Measurements from ENCODE around the gene PTPN5.

PTPN5 gene

DNA sequence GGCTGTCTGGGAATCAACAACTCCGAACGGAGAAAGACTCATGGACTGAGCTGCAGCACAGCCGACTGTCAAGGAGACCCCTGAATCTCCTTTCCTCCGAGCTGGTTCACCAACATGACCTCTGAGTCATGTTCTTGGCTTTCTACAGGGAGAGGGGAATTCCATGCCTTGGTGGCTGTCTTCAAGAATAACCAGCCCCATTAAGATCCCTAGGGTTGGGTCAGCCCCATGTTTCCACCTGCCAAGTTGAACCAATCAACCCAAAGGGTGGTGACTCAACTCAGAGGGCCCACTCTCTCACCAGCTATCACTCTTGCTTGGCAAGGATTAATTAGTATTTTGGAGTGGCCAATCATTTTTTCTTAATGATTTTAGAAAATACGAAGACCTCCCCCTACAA, 37.3 kb downstream of the PTPN5 start:
- Histone ChIP-seq H3K36me3 (no peaks in the 10 kb centered on the region), H3K4me3 (ENCODE audit: low read depth, low read length) (no peak overlapping the region), H3K4me1 (no peaks in the 10 kb centered on the region), H3K9me3 (no peaks in the 10 kb centered on the region), H3K27me3 (no peaks in the 10 kb centered on the region)
- no peak for DNase-seq
- TF ChIP-seq CTCF (IDR thresholded peaks at IDR 0.05; ENCODE audit: low read depth, low read length), result no peak

DNA sequence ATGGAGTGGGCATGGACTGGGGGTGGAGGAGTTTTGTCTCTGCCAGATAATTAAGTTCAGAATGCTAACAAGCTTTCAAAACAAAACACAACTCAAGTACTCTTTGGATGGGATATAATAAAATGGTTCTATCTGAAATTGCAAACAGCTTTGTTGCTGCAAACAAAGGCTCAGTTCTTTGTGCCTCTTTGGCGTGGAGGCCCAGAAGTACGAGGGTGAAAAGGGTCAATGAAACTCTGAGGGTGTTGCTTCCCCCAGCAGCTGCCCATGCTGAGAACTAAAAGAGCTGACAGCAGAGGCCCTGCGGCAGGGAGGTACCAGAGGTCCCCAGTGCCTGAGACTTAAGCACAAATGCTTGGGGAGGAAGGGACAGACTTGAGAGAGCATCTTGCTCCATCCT, 39.1 kb downstream of the PTPN5 start:
- no peak for DNase-seq
- Histone ChIP-seq H3K27me3 (no peaks in the 10 kb centered on the region), H3K4me1 (no peaks in the 10 kb centered on the region), H3K9me3 (no peaks in the 10 kb centered on the region), H3K4me3 (ENCODE audit: low read depth, low read length) (no peak overlapping the region), H3K36me3 (no peaks in the 10 kb centered on the region)
- no peak for TF ChIP-seq CTCF (IDR thresholded peaks at IDR 0.05; ENCODE audit: low read depth, low read length)

- no peak for TF ChIP-seq CTCF (IDR thresholded peaks at IDR 0.05; ENCODE audit: low read depth, low read length)
- Histone ChIP-seq H3K36me3 (no peaks in the 10 kb centered on the region), H3K9me3 (no peaks in the 10 kb centered on the region), H3K27me3 (no peaks in the 10 kb centered on the region), H3K4me3 (ENCODE audit: low read depth, low read length) (no peak overlapping the region), H3K4me1 (no peaks in the 10 kb centered on the region)
- no peak for DNase-seq
Observed at GRCh38 chr11:18750944-18751343, 40.7 kb downstream of the PTPN5 start.

- TF ChIP-seq CTCF (IDR thresholded peaks at IDR 0.05; ENCODE audit: low read depth, low read length), result no peak
- Histone ChIP-seq H3K36me3 (no peaks in the 10 kb centered on the region), H3K9me3 (no peaks in the 10 kb centered on the region), H3K27me3 (no peaks in the 10 kb centered on the region), H3K4me3 (ENCODE audit: low read depth, low read length) (no peak overlapping the region), H3K4me1 (no peaks in the 10 kb centered on the region)
- DNase-seq, result peak; percentile 32
Observed at GRCh38 chr11:18749681-18750319, 41.8 kb downstream of the PTPN5 start.

DNA sequence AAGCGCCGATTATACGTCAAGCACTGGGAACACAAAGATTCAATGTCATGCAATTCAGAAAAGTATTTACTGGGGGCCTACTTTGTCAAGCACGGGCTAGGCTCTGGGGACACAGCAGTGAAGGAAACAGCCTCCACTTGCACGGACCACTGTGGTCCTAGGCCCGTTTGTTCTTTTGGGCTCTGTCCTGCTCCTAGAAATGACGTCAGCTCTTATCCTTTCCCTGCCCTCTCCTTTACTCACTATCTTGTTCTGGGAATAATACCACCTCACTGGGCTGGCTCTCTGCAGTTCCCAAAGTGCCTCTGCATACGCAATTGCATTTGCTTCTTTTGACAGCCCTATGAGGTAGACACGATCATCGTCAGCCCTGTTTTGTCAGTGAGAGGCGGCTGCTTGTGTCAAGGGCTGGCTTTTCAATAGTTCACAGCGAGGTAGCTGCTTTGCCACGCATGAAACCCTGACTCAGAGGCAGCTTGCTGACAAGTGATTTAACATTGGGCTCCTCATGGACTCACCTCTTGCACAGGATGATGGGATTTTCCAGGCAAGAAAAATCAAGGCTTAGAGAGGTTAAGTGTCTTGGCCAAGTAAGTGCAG, 42.7 kb downstream of the PTPN5 start:
- Histone ChIP-seq H3K9me3 (no peaks in the 10 kb centered on the region), H3K27me3 (no peaks in the 10 kb centered on the region), H3K36me3 (no peaks in the 10 kb centered on the region), H3K4me3 (ENCODE audit: low read depth, low read length) (no peak overlapping the region), H3K4me1 (no peaks in the 10 kb centered on the region)
- DNase-seq, result no peak
- TF ChIP-seq CTCF (IDR thresholded peaks at IDR 0.05; ENCODE audit: low read depth, low read length), result no peak

DNA sequence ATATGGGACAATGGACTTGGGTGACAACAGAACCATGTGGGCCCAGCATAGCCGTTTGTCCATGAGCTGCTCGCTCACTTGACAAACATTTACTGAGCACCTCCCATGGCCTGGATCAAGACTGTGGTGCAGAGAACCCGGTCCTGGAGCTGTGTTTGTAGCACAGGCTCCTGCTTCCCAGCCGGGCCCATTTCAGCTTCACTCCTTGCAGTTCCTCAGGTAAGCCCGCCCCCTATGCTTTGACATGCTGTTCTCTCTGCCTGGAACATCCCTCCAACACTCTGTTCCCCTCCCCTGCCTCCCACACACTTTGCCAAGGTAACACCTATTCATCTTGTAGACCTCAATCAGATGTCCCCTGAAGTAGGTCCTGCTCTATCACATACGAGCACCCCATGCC, 46.3 kb downstream of the PTPN5 start:
- DNase-seq, result no peak
- Histone ChIP-seq H3K4me1 (no peaks in the 10 kb centered on the region), H3K4me3 (ENCODE audit: low read depth, low read length) (no peak overlapping the region), H3K27me3 (no peaks in the 10 kb centered on the region), H3K9me3 (no peaks in the 10 kb centered on the region), H3K36me3 (no peaks in the 10 kb centered on the region)
- TF ChIP-seq CTCF (IDR thresholded peaks at IDR 0.05; ENCODE audit: low read depth, low read length), result no peak
